Activated CD8-positive, alpha-beta memory T cell treated with anti-CD3 and anti-CD28 coated beads, Interleukin-2, amount 50 U/mL, for 48 hours (primary cell): ENCODE results near the gene IRF4.
A peak's percentile ranks its signal among the peaks of the same experiment; 100 is the strongest.

Experiments
- DNase-seq: peaks from one replicate; pipeline ENCODE4 v3.0.0-alpha.2; 2020

The IRF4 gene

GRCh38 chr6:399785-400534 is 8.4 kb downstream of the IRF4 start:
- DNase-seq: peak; percentile 60

GRCh38 chr6:400815-401214 is 9.3 kb downstream of the IRF4 start:
- DNase-seq: no peak

- DNase-seq: peak; percentile 60
Observed at GRCh38 chr6:401239-401993, 9.9 kb downstream of the IRF4 start.

- peak; percentile 52 for DNase-seq
Observed at GRCh38 chr6:401994-402640, 10.6 kb downstream of the IRF4 start.

- DNase-seq: peak; percentile 81
Observed at GRCh38 chr6:402901-403658, 11.5 kb downstream of the IRF4 start.

GRCh38 chr6:403659-404655 is 12.4 kb downstream of the IRF4 start:
- peak; percentile 79 for DNase-seq

GRCh38 chr6:404685-405423 is 13.3 kb downstream of the IRF4 start:
- DNase-seq: peak; percentile 61

GRCh38 chr6:408148-408547 is 16.6 kb downstream of the IRF4 start:
- peak; percentile 43 for DNase-seq

- DNase-seq: peak; percentile 52
Observed at GRCh38 chr6:408599-409102, 17.1 kb downstream of the IRF4 start.

- DNase-seq: peak; percentile 42
Observed at GRCh38 chr6:409370-409972, 17.9 kb downstream of the IRF4 start.

GRCh38 chr6:410555-411395 is 19.2 kb downstream of the IRF4 start:
- peak; percentile 52 for DNase-seq

- DNase-seq: peak; percentile 54
Observed at GRCh38 chr6:411402-412145, 20.0 kb downstream of the IRF4 start.

- no peak for DNase-seq
Observed at GRCh38 chr6:412146-412886, 20.8 kb downstream of the IRF4 start.

GRCh38 chr6:414447-414846 is 22.9 kb downstream of the IRF4 start:
- no peak for DNase-seq

GRCh38 chr6:415087-415486 is 23.5 kb downstream of the IRF4 start:
- no peak for DNase-seq

GRCh38 chr6:421211-421610 is 29.7 kb downstream of the IRF4 start:
- no peak for DNase-seq

GRCh38 chr6:422433-423054 is 31.0 kb downstream of the IRF4 start:
- no peak for DNase-seq
